Measurements from ENCODE around the gene IFNAR1.

Gene IFNAR1

DNA sequence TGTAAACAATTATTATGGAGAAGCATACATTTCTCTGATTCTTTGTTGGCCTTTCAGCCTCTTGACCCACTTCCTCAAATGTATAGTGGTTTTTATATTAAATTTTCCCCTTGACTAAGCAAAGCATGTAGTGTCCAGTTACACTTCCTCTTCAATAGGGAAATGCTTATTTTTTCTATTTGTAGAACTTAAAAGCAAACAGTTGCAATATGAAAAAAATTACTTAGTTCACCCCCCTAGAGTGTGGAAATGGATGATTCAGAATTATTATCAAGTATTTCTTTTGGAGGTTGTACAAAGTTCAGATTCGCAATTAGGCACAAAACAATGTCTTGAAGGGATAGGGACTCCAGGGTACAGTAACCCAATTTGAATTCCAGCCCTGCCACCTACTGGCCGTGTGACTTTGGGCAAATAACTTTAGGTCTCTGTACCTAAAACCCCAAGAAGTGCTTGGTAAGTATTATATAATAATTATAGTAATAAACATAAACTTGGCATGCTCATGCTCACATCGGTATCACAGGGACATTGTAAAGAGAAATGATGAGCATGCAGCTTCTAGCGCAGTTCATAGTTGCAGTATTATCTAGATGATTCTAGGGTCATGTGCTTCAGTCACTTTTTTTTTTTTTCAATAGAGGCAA, 49.8 kb downstream of the IFNAR1 start:
- TF ChIP-seq TAF1 (IDR thresholded peaks at IDR 0.05; ENCODE audit: borderline replicate concordance, insufficient read depth, low read length) (no peak; the same call in 1 of the 2 replicates), POLR2AphosphoS5 (IDR thresholded peaks at IDR 0.05; ENCODE audit: low read depth, low read length) (no peak), SIN3A (IDR thresholded peaks at IDR 0.05; ENCODE audit: borderline replicate concordance, insufficient read depth, low read length) (no peak)

DNA sequence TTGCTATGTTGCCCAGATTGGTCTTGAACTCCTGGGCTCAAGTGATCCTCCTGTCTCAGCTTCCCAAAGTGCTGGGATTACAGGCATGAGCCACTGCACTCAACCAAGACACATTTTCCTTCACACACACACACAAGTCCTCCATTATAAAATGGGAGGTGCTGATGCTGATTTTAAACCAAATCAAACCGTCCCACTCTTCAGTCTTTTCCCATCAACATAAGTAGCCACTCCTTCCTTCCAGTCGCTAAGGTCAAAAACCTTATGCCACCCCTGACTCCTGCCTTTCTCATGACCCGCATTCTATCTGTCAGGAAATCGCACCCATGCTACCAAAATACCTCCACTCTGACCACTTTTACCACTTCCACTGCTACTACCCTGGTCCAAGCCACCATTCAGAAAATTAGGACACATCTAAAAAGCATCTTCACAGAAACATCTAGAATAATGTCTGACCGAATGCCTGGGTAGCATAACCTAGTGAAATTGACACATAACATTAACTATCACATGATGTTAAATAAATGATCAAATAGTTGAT, 50.4 kb downstream of the IFNAR1 start:
- TF ChIP-seq SIN3A (IDR thresholded peaks at IDR 0.05; ENCODE audit: borderline replicate concordance, insufficient read depth, low read length) = no peak
- no peak for TF ChIP-seq POLR2AphosphoS5 (IDR thresholded peaks at IDR 0.05; ENCODE audit: low read depth, low read length)

DNA sequence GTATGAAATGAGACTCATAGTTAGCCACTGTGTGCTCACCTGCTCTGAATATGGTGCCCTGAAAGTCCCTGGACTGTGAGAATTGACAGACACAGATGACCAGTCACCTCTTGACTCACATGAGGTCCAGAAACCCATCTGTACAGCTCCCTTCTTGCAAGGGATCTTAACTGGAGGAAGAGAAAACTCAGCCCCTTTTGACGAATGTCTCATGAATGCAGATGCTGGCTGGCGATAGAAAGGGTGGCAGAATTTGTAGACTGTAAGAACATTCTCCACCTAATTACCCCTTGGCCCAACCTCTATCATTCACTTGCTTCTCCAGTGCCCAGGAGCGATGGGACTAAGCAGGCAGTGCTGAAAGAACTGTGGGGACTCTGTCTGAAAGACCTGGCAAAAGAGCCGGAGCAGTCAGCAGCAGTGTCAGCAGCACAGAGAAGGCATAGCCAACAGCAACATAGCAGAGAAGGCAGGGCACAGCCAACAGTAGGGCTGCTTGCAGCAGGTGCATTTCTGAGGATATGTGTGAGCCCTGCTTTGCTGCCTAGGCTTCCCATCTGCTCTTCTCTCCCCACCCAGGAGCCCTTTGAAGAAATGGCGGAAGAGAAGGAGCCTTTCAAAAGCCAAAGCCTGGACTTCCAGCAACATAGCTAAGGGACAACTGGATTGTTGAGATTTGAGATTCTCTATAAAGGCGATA, 52.6 kb downstream of the IFNAR1 start:
- no peak for TF ChIP-seq REST (IDR thresholded peaks at IDR 0.05; ENCODE audit: insufficient read depth in 1 of 2, low read depth in 2 of 2, low read length in 2 of 2)
- TF ChIP-seq FOXP2 (optimal IDR thresholded peaks at IDR 0.05; ENCODE audit: borderline replicate concordance, extremely low read depth, extremely low read length, insufficient read depth) = no peak
- TF ChIP-seq POLR2AphosphoS5 (IDR thresholded peaks at IDR 0.05; ENCODE audit: low read depth, low read length) = no peak
- TF ChIP-seq SIN3A (IDR thresholded peaks at IDR 0.05; ENCODE audit: borderline replicate concordance, insufficient read depth, low read length) = no peak
- TF ChIP-seq TAF1 (IDR thresholded peaks at IDR 0.05; ENCODE audit: borderline replicate concordance, insufficient read depth, low read length) = no peak

DNA sequence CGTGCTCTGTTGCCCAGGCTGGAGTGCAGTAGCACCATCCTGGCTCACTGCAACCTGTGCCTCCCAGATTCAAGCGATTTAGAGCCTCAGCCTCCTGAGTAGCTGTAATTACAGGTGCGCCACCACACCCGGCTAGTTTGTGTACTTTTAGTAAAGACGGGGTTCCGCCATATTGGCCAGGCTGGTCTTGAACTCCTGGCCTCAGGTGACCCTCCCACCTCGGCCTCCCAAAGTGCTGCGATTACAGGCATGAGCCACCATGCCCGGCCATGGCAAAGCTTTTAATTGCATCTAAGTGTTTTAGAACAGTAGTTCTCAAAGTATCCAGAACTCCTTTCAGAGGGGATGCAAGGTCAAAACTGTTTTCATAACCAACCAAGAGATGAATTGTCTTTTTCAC, 53.3 kb downstream of the IFNAR1 start:
- TF ChIP-seq SIN3A (IDR thresholded peaks at IDR 0.05; ENCODE audit: borderline replicate concordance, insufficient read depth, low read length) (no peak), FOXP2 (optimal IDR thresholded peaks at IDR 0.05; ENCODE audit: borderline replicate concordance, extremely low read depth, extremely low read length, insufficient read depth) (no peak), REST (IDR thresholded peaks at IDR 0.05; ENCODE audit: insufficient read depth in 1 of 2, low read depth in 2 of 2, low read length in 2 of 2) (no peak), TAF1 (IDR thresholded peaks at IDR 0.05; ENCODE audit: borderline replicate concordance, insufficient read depth, low read length) (no peak), POLR2AphosphoS5 (IDR thresholded peaks at IDR 0.05; ENCODE audit: low read depth, low read length) (no peak)

GRCh38 chr21:33380483-33380998, 55.8 kb downstream of the IFNAR1 start:
- TF ChIP-seq FOXP2 (optimal IDR thresholded peaks at IDR 0.05; ENCODE audit: borderline replicate concordance, extremely low read depth, extremely low read length, insufficient read depth) (peak; percentile 94), POLR2AphosphoS5 (IDR thresholded peaks at IDR 0.05; ENCODE audit: low read depth, low read length) (no peak), SIN3A (IDR thresholded peaks at IDR 0.05; ENCODE audit: borderline replicate concordance, insufficient read depth, low read length) (no peak), REST (IDR thresholded peaks at IDR 0.05; ENCODE audit: insufficient read depth in 1 of 2, low read depth in 2 of 2, low read length in 2 of 2) (peak in 1 of 2 experiments; percentile 33; a peak in 1 of 4 replicates), TAF1 (IDR thresholded peaks at IDR 0.05; ENCODE audit: borderline replicate concordance, insufficient read depth, low read length) (no peak)
